Liver (tissue), 9 donors: Measurements from ENCODE around the gene SIK2. TPM values are rescaled to one million over a fixed set of nuclear protein-coding genes. Genes with fewer than 3 reads are reported as not detected.

ENCODE experiments used
- DNase-seq: peaks from one replicate; pipeline ENCODE4 v3.0.0-alpha.2; 2017; ENCODE audit warnings: low spot score
- H3K27ac ChIP-seq, 2 donors: one replicate each; pipeline ENCODE4 v1.7.0; 2013; ENCODE audit warnings: inconsistent platforms in 2 of 2, low read length in 2 of 2, control low read depth in 1 of 2, low read depth in 1 of 2, mild to moderate bottlenecking in 1 of 2
- H3K27me3 ChIP-seq, 4 donors: one replicate each; pipeline versions ENCODE4 v1.6.1 to v1.7.0; 2013; ENCODE audit warnings: low read length in 3 of 4, inconsistent platforms in 1 of 4, mild to moderate bottlenecking in 1 of 4, moderate library complexity in 1 of 4; ENCODE audit not compliant: control insufficient read depth in 4 of 4, insufficient read depth in 4 of 4
- H3K36me3 ChIP-seq, 4 donors: one replicate each; pipeline versions ENCODE4 v1.6.1 to v1.7.0; 2013; ENCODE audit warnings: low read length in 3 of 4, mild to moderate bottlenecking in 3 of 4, low read depth in 1 of 4, moderate library complexity in 1 of 4; ENCODE audit not compliant: control insufficient read depth in 4 of 4, insufficient read depth in 3 of 4
- H3K4me1 ChIP-seq, 4 donors: one replicate each; pipeline versions ENCODE4 v1.6.1 to v1.7.0; 2013; ENCODE audit warnings: low read length in 3 of 4, mild to moderate bottlenecking in 3 of 4, moderate library complexity in 1 of 4; ENCODE audit not compliant: control insufficient read depth in 4 of 4, insufficient read depth in 4 of 4
- H3K4me3 ChIP-seq, 3 donors: one replicate each; pipeline versions ENCODE4 v1.6.1 to v1.7.0; 2013; ENCODE audit warnings: low read length in 3 of 3, control low read depth in 1 of 3, low read depth in 1 of 3, mild to moderate bottlenecking in 1 of 3
- H3K9ac ChIP-seq, 2 donors: one replicate each; pipeline ENCODE4 v1.7.0; 2013; ENCODE audit warnings: low read length in 2 of 2, mild to moderate bottlenecking in 2 of 2, moderate library complexity in 2 of 2, control low read depth in 1 of 2, low read depth in 1 of 2
- H3K9me3 ChIP-seq, 4 donors: one replicate each; pipeline versions ENCODE4 v1.6.1 to v1.7.0; 2013; ENCODE audit warnings: low read length in 3 of 4; ENCODE audit not compliant: control insufficient read depth in 4 of 4
- ATF3 ChIP-seq: IDR thresholded peaks from 2 replicates; pipeline ENCODE4 v1.6.1; 2016; ENCODE audit warnings: antibody characterized with exemption
- CTCF ChIP-seq: fragments of 150-350 bp; IDR thresholded peaks from 2 replicates; pipeline ENCODE4 v1.5.1; 2017; ENCODE audit warnings: improper control_type of control experiment, low read depth, low read length; ENCODE audit not compliant: missing input control
- EGR1 ChIP-seq, 2 donors: IDR thresholded peaks; 2 replicates each; pipeline ENCODE4 v1.6.1; 2016 to 2018; ENCODE audit warnings: antibody characterized with exemption in 2 of 2, low read depth in 2 of 2
- FOXA1 ChIP-seq: IDR thresholded peaks from 2 replicates; pipeline ENCODE4 v1.6.1; 2016; ENCODE audit warnings: antibody characterized with exemption
- FOXA2 ChIP-seq: IDR thresholded peaks from 2 replicates; pipeline ENCODE4 v1.6.1; 2016; ENCODE audit warnings: antibody characterized with exemption
- GABPA ChIP-seq, 2 donors: IDR thresholded peaks in 1 of 2; conservative IDR thresholded peaks in 1 of 2; 2 replicates each; pipeline ENCODE4 v1.6.1; 2016; ENCODE audit warnings: antibody characterized with exemption in 2 of 2, mild to moderate bottlenecking in 1 of 2, moderate library complexity in 1 of 2
- HNF4A ChIP-seq, 2 donors: conservative IDR thresholded peaks; 2 replicates each; pipeline ENCODE4 v1.6.1; 2016; ENCODE audit warnings: antibody characterized with exemption in 2 of 2, mild to moderate bottlenecking in 2 of 2
- HNF4G ChIP-seq: IDR thresholded peaks from 2 replicates; pipeline ENCODE4 v1.6.1; 2016; ENCODE audit warnings: antibody characterized with exemption
- JUND ChIP-seq, 2 donors: IDR thresholded peaks; 2 replicates each; pipeline ENCODE4 v1.6.1; 2016; ENCODE audit warnings: antibody characterized with exemption in 2 of 2
- NR2F2 ChIP-seq: IDR thresholded peaks from 2 replicates; pipeline ENCODE4 v1.6.1; 2016; ENCODE audit warnings: antibody characterized with exemption
- RAD21 ChIP-seq, 2 donors: IDR thresholded peaks; 2 replicates each; pipeline ENCODE4 v1.6.1; 2016; ENCODE audit warnings: antibody characterized with exemption in 2 of 2, mild to moderate bottlenecking in 2 of 2
- REST ChIP-seq: IDR thresholded peaks from 2 replicates; pipeline ENCODE4 v1.6.1; 2016; ENCODE audit warnings: antibody characterized with exemption, mild to moderate bottlenecking
- RXRA ChIP-seq, 2 donors: IDR thresholded peaks; 2 replicates each; pipeline ENCODE4 v1.6.1; 2017 to 2018; ENCODE audit warnings: antibody characterized with exemption in 2 of 2, mild to moderate bottlenecking in 1 of 2
- SP1 ChIP-seq: IDR thresholded peaks from 2 replicates; pipeline ENCODE4 v1.6.1; 2018; ENCODE audit warnings: antibody characterized with exemption, mild to moderate bottlenecking
- TAF1 ChIP-seq: conservative IDR thresholded peaks from 2 replicates; pipeline ENCODE4 v1.6.1; 2016; ENCODE audit warnings: antibody characterized with exemption, mild to moderate bottlenecking
- YY1 ChIP-seq: IDR thresholded peaks from 2 replicates; pipeline ENCODE4 v1.6.1; 2016; ENCODE audit warnings: antibody characterized with exemption, mild to moderate bottlenecking
- WGBS: extraction: QIAGEN DNeasy Blood & Tissue Kit; methylation state at CpG from one replicate; pipeline ENCODE4 v1.1.7; 2013; 5-methylcytosine and 5-hydroxymethylcytosine counted together
- polyA plus RNA-seq, 2 donors: library from polyadenylated mRNA; stranded (reverse) in 1 of 2; unstranded in 1 of 2; fragments of 200-250 nt in 1 of 2; fragments of >200 nt in 1 of 2; fragmentation: Nextera tagmentation in 1 of 2; extraction: Ambion mirVana in 1 of 2; gene quantifications; one replicate each; pipeline versions ENCODE4 v1.2.1 to v1.2.3, GENCODE V29; 2013 to 2015
- total RNA-seq, 2 donors: library from RNA; depleted of rRNA; stranded (reverse); fragments of >200 nt; gene quantifications; one replicate each; pipeline ENCODE4 v1.2.3, GENCODE V29; 2014
- TF ChIP-seq, protein P1 (sequence below): IDR thresholded peaks from 2 replicates; pipeline ENCODE4 v1.6.1; 2016; ENCODE audit warnings: antibody characterized with exemption
- TF ChIP-seq, protein P2 (sequence below): IDR thresholded peaks from 2 replicates; pipeline ENCODE4 v1.6.1; 2016; ENCODE audit warnings: antibody characterized with exemption
- donor health status: healthy.
- donor health status: healthy.
- donor health status: healthy.
- donor health status: healthy.
- donor health status: healthy.

SIK2 gene
- total and polyA plus RNA-seq, 4 donors, result 6.5 to 15.0 (median 9.3) TPM

GRCh38 chr11:111735262-111736116 lies 133.2 kb downstream of the SIK2 start:
- Histone ChIP-seq H3K4me3 (peak overlapping the region; percentile 5 to 30 (median 12)), H3K4me1 (peaks cover 19 to 83% (median 53%) of the 10 kb centered on the region in 4 donors), H3K27ac (peak overlapping the region; percentile 97 to 98), H3K27me3 (no peaks in the 10 kb centered on the region), H3K9ac (peak overlapping the region; percentile 76 to 78), H3K9me3 (no peaks in the 10 kb centered on the region), H3K36me3 (peaks cover 0 to 3% (median under 1%) of the 10 kb centered on the region in 4 donors)
- WGBS, result 26% methylated on average over 19 of the region's 19 CpGs
- peak; percentile 61 for TF ChIP-seq NR2F2
- TF ChIP-seq FOXA1, result no peak
- TF ChIP-seq ATF3, result peak; percentile 32
- peak; percentile 58 to 71 for TF ChIP-seq RXRA (IDR thresholded peaks at IDR 0.05)
- TF ChIP-seq YY1, result peak; percentile 66
- peak; percentile 24 to 46 for TF ChIP-seq HNF4A (conservative IDR thresholded peaks at IDR 0.05)
- TF ChIP-seq SP1, result peak; percentile 48
- peak in 1 of 2 donors; percentile 15 for TF ChIP-seq EGR1 (IDR thresholded peaks at IDR 0.05; ENCODE audit: low read depth in 2 of 2)
- TF ChIP-seq TAF1, result no peak
- TF ChIP-seq, protein P1, sequence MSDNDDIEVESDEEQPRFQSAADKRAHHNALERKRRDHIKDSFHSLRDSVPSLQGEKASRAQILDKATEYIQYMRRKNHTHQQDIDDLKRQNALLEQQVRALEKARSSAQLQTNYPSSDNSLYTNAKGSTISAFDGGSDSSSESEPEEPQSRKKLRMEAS, result peak; percentile 45
- peak; percentile 76 for TF ChIP-seq REST
- no peak for TF ChIP-seq CTCF
- TF ChIP-seq HNF4G, result no peak
- TF ChIP-seq RAD21 (IDR thresholded peaks at IDR 0.05), result peak in 1 of 2 donors; percentile 51
- peak; percentile 2 for TF ChIP-seq FOXA2
- TF ChIP-seq JUND (IDR thresholded peaks at IDR 0.05), result peak; percentile 54 to 65
- TF ChIP-seq, protein P2, sequence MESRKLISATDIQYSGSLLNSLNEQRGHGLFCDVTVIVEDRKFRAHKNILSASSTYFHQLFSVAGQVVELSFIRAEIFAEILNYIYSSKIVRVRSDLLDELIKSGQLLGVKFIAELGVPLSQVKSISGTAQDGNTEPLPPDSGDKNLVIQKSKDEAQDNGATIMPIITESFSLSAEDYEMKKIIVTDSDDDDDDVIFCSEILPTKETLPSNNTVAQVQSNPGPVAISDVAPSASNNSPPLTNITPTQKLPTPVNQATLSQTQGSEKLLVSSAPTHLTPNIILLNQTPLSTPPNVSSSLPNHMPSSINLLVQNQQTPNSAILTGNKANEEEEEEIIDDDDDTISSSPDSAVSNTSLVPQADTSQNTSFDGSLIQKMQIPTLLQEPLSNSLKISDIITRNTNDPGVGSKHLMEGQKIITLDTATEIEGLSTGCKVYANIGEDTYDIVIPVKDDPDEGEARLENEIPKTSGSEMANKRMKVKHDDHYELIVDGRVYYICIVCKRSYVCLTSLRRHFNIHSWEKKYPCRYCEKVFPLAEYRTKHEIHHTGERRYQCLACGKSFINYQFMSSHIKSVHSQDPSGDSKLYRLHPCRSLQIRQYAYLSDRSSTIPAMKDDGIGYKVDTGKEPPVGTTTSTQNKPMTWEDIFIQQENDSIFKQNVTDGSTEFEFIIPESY, result peak; percentile 47
- TF ChIP-seq GABPA (IDR thresholded peaks at IDR 0.05 in 1 of 2, conservative IDR thresholded peaks at IDR 0.05 in 1 of 2), result no peak
- no peak for DNase-seq
